22Rv1 (cell line): ENCODE results near the gene IRF4.

Experiments used
- ZFX ChIP-seq: fragments of 450-650 bp; IDR thresholded peaks from 2 replicates; pipeline ENCODE4 v1.6.1; 2017; ENCODE audit warnings: antibody characterized with exemption, borderline replicate concordance
- TF ChIP-seq, protein P1 (sequence below): fragments of 450-650 bp; IDR thresholded peaks from 2 replicates; pipeline ENCODE4 v1.5.1; 2017; ENCODE audit warnings: mild to moderate bottlenecking

DNA sequence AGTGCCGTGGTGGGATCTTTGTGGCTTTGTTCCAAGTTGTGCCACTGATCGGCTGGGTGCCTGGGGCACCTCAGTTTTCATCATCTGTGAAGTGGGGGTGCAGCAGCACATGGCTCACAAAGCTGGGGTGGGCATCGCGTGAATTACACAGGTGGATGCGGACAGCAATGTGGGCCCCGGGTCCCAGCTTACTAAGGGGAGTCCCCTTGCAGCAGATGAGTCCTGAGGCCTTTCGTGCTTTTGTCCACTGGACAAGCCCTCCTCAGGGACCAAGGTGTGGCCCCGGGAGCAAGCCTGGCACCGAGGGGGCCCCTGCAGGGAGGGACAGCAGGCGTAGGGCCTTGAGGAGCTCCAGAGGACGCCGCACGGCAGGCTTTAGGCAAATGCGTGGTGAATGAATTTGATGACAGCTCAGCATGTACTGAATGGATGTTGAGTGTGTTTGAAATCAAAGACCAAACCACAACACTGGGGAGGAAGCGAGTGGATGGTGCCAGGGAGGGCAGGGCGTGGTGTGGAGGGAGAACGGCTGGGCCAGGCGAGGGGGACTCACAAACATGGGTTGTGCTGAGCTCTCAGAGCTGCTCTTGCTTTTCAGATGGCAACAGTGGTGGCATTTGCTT lies 53.2 kb downstream of the IRF4 start:
- TF ChIP-seq, protein P1, sequence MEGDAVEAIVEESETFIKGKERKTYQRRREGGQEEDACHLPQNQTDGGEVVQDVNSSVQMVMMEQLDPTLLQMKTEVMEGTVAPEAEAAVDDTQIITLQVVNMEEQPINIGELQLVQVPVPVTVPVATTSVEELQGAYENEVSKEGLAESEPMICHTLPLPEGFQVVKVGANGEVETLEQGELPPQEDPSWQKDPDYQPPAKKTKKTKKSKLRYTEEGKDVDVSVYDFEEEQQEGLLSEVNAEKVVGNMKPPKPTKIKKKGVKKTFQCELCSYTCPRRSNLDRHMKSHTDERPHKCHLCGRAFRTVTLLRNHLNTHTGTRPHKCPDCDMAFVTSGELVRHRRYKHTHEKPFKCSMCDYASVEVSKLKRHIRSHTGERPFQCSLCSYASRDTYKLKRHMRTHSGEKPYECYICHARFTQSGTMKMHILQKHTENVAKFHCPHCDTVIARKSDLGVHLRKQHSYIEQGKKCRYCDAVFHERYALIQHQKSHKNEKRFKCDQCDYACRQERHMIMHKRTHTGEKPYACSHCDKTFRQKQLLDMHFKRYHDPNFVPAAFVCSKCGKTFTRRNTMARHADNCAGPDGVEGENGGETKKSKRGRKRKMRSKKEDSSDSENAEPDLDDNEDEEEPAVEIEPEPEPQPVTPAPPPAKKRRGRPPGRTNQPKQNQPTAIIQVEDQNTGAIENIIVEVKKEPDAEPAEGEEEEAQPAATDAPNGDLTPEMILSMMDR: no peak
- TF ChIP-seq ZFX: no peak
